Choroid plexus epithelial cell (primary cell): ENCODE data around the gene SUGP2.
A peak's percentile ranks its signal among the peaks of the same experiment; 100 is the strongest.

Experiments
- DNase-seq: peaks from one replicate; pipeline ENCODE4 v3.0.0-alpha.2; 2010; ENCODE audit warnings: low read depth
- H3K4me3 ChIP-seq: 2 replicates; pipeline ENCODE4 v1.5.1; 2011; ENCODE audit warnings: low read depth, mild to moderate bottlenecking, control low read depth, low read length, moderate library complexity
- TF ChIP-seq, protein P1 (sequence below): conservative IDR thresholded peaks from 2 replicates; pipeline ENCODE4 v1.5.1; 2011; ENCODE audit warnings: low read depth, mild to moderate bottlenecking, control low read depth, inconsistent platforms, low read length, moderate library complexity

The SUGP2 gene

DNA sequence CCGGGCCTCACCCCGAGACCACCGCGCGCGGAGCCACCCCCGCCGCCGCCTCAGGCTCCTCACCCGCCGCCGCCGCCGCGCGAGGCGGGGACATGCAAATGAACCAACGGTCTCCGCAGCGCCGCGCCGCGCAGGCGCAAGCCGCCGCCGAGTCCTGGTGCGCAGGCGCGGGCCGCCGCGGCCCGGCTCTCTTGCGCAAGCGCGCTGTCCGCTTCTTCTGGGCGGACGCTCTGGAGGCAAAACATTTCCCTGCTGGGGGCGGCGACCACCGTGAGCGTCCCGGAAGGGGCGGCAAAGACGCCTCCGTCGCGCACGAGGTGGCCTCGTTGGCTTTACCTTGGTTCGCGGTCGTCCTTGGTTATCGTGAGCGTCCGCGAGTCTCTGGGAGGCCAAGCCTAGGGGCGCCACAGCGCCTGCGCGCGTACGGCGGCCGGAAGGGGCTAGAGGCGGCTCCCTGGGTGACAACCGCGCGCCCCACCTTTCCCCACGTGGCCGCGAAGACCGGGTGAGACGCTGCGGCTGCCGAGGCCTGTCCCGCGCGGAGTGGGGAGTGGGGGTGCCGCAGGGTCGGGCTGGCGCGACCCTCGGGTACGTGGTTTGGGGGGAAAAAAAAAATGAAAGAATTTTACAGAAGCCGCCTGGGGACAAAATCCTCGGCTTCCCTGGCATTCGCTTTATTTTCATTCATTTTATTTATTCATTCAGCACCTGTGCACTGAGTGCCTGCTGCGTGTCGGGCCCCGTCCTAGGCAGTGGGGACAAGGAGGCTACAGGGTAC is at the start of gene SUGP2, which contains the start of gene ARMC6:
Gene SUGP2 (minus strand): TSS at position 92 of the 778 bp plus-strand sequence. CDS start 2,446 bp downstream, outside the sequence.
Gene ARMC6 (plus strand): TSS at position 178 of the 778 bp plus-strand sequence. CDS start 607 bp downstream, outside the sequence.
- TF ChIP-seq, protein P1, sequence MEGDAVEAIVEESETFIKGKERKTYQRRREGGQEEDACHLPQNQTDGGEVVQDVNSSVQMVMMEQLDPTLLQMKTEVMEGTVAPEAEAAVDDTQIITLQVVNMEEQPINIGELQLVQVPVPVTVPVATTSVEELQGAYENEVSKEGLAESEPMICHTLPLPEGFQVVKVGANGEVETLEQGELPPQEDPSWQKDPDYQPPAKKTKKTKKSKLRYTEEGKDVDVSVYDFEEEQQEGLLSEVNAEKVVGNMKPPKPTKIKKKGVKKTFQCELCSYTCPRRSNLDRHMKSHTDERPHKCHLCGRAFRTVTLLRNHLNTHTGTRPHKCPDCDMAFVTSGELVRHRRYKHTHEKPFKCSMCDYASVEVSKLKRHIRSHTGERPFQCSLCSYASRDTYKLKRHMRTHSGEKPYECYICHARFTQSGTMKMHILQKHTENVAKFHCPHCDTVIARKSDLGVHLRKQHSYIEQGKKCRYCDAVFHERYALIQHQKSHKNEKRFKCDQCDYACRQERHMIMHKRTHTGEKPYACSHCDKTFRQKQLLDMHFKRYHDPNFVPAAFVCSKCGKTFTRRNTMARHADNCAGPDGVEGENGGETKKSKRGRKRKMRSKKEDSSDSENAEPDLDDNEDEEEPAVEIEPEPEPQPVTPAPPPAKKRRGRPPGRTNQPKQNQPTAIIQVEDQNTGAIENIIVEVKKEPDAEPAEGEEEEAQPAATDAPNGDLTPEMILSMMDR = peak; percentile 7
- peak within 1 kb of the TSS; percentile 97 for H3K4me3 ChIP-seq
- peak; percentile 88 for DNase-seq

DNA sequence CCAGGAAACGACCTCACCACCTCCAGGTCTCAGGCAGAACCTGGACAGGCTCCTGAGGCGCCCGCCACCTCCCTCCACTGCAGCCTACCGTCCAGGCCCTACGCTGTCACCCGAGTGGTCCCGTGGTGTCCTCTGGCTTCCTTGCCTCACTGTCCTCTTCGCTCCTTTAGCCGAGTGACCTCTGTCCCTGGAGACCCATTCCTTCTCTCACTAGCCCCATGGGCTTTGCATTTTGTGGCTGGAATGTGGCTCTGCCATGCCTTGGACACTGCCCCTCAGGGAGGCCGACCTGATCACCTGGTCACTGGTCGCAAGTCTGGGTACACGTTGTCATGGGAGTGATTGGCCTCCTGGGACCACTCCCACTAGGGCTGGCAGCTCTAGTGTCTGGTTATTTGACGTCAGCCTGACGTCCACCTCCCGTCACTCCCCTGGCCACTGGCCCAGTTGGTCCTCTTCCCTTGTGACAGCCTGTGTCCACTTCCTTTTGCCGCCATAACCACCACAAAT is 48.4 kb upstream of the SUGP2 start:
- DNase-seq = no peak
- TF ChIP-seq, protein P1 = no peak

DNA sequence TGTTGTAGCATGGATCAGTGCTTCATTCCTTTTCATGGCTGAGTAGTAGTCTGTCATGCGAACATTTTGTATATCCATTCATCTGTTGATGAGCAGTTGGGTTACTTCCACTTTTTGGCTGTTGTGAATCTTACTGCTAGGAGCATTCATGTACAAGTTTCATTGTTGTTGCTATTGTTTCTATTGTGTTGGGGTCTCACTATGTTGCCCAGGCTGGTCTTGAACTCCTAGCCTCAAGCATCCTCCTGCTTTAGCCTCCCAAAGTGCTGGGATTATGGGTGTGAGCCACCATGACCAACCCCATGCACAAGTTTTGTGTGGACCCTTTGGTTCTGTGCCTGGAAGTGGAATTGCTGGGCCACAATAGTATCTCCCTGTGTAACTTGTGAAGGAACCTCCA is 46.3 kb upstream of the SUGP2 start:
- H3K4me3 ChIP-seq = no peak overlapping the region
- DNase-seq = no peak
- TF ChIP-seq, protein P1 = no peak

More for the DNA sequence above, 48.4 kb upstream of the SUGP2 start:
- H3K4me3 ChIP-seq = no peak overlapping the region

DNA sequence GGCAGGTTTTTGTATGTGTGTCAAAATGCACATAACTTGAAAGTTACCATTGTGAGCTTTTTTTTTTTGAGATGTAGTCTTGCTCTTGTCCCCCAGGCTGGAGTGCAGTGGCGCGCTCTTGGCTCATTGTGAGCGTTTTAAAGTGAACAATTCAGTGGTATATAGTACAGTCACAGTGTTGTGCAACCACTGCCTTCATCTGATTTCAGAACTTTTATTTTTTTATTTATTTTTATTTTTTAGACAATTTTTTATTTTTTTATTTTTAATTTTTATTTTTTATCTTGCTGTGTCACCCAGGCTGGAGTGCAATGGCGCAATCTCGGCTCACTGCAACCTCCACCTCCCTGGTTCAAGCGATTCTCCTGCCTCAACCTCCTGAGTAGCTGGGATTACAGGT is 45.5 kb upstream of the SUGP2 start:
- DNase-seq = no peak
- H3K4me3 ChIP-seq = no peak overlapping the region
- TF ChIP-seq, protein P1 = no peak

DNA sequence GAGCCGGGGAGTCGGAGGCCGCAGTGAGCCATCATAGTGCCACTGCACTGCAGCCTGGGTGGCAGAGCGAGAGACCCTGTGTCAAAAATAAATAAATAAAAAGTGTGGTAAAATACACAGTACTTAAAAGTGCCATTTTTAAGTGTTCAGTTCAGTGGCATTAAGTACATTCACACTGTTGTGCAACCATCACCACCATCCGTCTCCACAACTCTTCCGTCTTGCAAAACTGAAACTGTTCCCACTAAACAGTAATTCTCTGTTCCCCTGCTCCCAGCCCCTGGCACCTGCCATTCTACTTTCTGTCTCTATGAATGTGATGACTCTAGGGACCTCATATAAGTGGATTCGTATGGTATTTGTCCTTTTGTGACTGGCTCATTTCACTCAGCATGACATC is 43.8 kb upstream of the SUGP2 start:
- no peak overlapping the region for H3K4me3 ChIP-seq
- TF ChIP-seq, protein P1 = no peak
- no peak for DNase-seq

DNA sequence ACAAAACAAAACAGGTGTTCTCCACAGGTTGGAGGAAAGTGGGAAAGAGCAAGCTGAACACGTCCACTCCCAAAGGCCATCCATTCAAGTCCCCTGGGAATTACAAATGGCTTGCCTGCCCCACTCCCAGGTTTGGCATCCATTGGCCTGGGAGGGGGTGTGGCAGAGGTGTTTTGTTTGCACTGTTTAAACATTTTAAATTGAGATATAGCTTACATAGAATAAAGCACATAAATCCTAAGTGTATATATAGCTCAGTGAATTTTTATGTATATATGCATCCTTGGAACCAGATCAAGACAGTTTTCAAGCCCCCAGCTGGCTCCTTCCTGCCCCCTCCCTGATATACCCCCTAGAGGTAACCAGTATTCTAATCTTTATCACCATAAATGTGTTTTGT is 43.2 kb upstream of the SUGP2 start:
- H3K4me3 ChIP-seq = no peak overlapping the region
- no peak for DNase-seq
- TF ChIP-seq, protein P1 = no peak
